Measurements from ENCODE around the gene USB1.

GRCh38 chr16:57998992-57999365 is 2.2 kb upstream of the USB1 start:
- TF ChIP-seq CTCF (conservative IDR thresholded peaks at IDR 0.05; ENCODE audit: low read depth, low read length) (no peak), EZH2 (IDR thresholded peaks at IDR 0.05; ENCODE audit: low read length, unreplicated experiment) (no peak)
